SK-N-MC (cell line): ENCODE measurements around the gene LRRC3.

Source experiments
- DNase-seq: peaks from one replicate; pipeline ENCODE4 v3.0.0-alpha.2; 2011; ENCODE audit warnings: low read depth, low spot score
- H3K27ac ChIP-seq: fragments of 200-600 bp; sonication (generic); 2 replicates; pipeline ENCODE4 v1.5.1; 2016; ENCODE audit warnings: mixed run types
- H3K36me3 ChIP-seq: fragments of 200-600 bp; sonication (generic); 2 replicates; pipeline ENCODE4 v1.6.1; 2017; ENCODE audit warnings: antibody characterized with exemption, low read length, mixed read lengths; ENCODE audit not compliant: insufficient read depth
- H3K4me3 ChIP-seq: fragments of 200-600 bp; sonication (generic); 2 replicates; pipeline ENCODE4 v1.5.1; 2016
- H3K9ac ChIP-seq: fragments of 200-600 bp; sonication (generic); 2 replicates; pipeline ENCODE4 v1.8.0; 2017; ENCODE audit warnings: mixed run types, mixed read lengths; ENCODE audit not compliant: insufficient read length
- H3K9me3 ChIP-seq: fragments of 200-600 bp; sonication (generic); 2 replicates; pipeline ENCODE4 v1.6.1; 2017; ENCODE audit warnings: low read depth, mild to moderate bottlenecking, antibody characterized with exemption, low read length, moderate library complexity, mixed read lengths
- EZH2 ChIP-seq: fragments of 200-600 bp; sonication (generic); IDR thresholded peaks from one replicate; pipeline ENCODE4 v1.6.1; 2017; ENCODE audit warnings: antibody characterized with exemption
- FOXP2 ChIP-seq: optimal IDR thresholded peaks from 2 replicates; pipeline ENCODE3; 2011; ENCODE audit warnings: mild to moderate bottlenecking, moderate library complexity; ENCODE audit not compliant: insufficient read depth; ENCODE audit errors: extremely low read length, control extremely low read depth
- POLR2AphosphoS5 ChIP-seq: IDR thresholded peaks from 2 replicates; pipeline ENCODE4 v1.6.1; 2012; ENCODE audit warnings: mild to moderate bottlenecking, low read depth, low read length, borderline replicate concordance

Gene LRRC3

GRCh38 chr21:44464351-44464750 is 9.0 kb downstream of the LRRC3 start:
- H3K9me3 ChIP-seq = no peaks in the 10 kb centered on the region
- H3K9ac ChIP-seq = no peak overlapping the region
- H3K27ac ChIP-seq = no peak overlapping the region
- no peak overlapping the region for H3K4me3 ChIP-seq
- DNase-seq = no peak
- no peaks in the 10 kb centered on the region for H3K36me3 ChIP-seq
- no peak for TF ChIP-seq FOXP2
- TF ChIP-seq EZH2 = no peak
- no peak for TF ChIP-seq POLR2AphosphoS5

GRCh38 chr21:44466351-44466954 is 11.1 kb downstream of the LRRC3 start:
- H3K4me3 ChIP-seq = no peak overlapping the region
- TF ChIP-seq FOXP2 = no peak
- TF ChIP-seq EZH2 = no peak
- TF ChIP-seq POLR2AphosphoS5 = no peak
- no peaks in the 10 kb centered on the region for H3K9me3 ChIP-seq
- H3K9ac ChIP-seq = no peak overlapping the region
- H3K27ac ChIP-seq = no peak overlapping the region
- no peaks in the 10 kb centered on the region for H3K36me3 ChIP-seq
- no peak for DNase-seq

- no peaks in the 10 kb centered on the region for H3K36me3 ChIP-seq
- DNase-seq = no peak
- H3K9me3 ChIP-seq = no peaks in the 10 kb centered on the region
- TF ChIP-seq POLR2AphosphoS5 (no peak), EZH2 (no peak), FOXP2 (no peak)
- no peak overlapping the region for H3K4me3 ChIP-seq
- H3K9ac ChIP-seq = no peak overlapping the region
- H3K27ac ChIP-seq = no peak overlapping the region
Measured at GRCh38 chr21:44466996-44467858, 11.9 kb downstream of the LRRC3 start.

GRCh38 chr21:44467859-44468195 is 12.5 kb downstream of the LRRC3 start:
- Histone ChIP-seq H3K27ac (no peak overlapping the region), H3K9me3 (no peaks in the 10 kb centered on the region), H3K4me3 (no peak overlapping the region), H3K9ac (no peak overlapping the region), H3K36me3 (no peaks in the 10 kb centered on the region)
- no peak for TF ChIP-seq EZH2
- no peak for TF ChIP-seq POLR2AphosphoS5
- TF ChIP-seq FOXP2 = no peak
- no peak for DNase-seq

GRCh38 chr21:44471341-44471740 is 16.0 kb downstream of the LRRC3 start:
- TF ChIP-seq POLR2AphosphoS5 = no peak
- no peak for TF ChIP-seq EZH2
- TF ChIP-seq FOXP2 = no peak
- no peak overlapping the region for H3K27ac ChIP-seq
- H3K4me3 ChIP-seq = no peak overlapping the region
- H3K36me3 ChIP-seq = no peaks in the 10 kb centered on the region
- no peak overlapping the region for H3K9ac ChIP-seq
- no peak for DNase-seq
- no peaks in the 10 kb centered on the region for H3K9me3 ChIP-seq

- Histone ChIP-seq H3K4me3 (no peak overlapping the region), H3K36me3 (no peaks in the 10 kb centered on the region), H3K27ac (no peak overlapping the region), H3K9ac (no peak overlapping the region), H3K9me3 (no peaks in the 10 kb centered on the region)
- DNase-seq = no peak
- TF ChIP-seq EZH2 (no peak), POLR2AphosphoS5 (no peak), FOXP2 (no peak)
Measured at GRCh38 chr21:44471996-44472395, 16.7 kb downstream of the LRRC3 start.

- Histone ChIP-seq H3K36me3 (no peaks in the 10 kb centered on the region), H3K9me3 (no peaks in the 10 kb centered on the region), H3K27ac (no peak overlapping the region), H3K4me3 (no peak overlapping the region), H3K9ac (no peak overlapping the region)
- DNase-seq = no peak
- no peak for TF ChIP-seq EZH2
- TF ChIP-seq FOXP2 = no peak
- no peak for TF ChIP-seq POLR2AphosphoS5
Measured at GRCh38 chr21:44473915-44474555, 18.7 kb downstream of the LRRC3 start.

GRCh38 chr21:44475266-44475845 is 20.0 kb downstream of the LRRC3 start:
- H3K36me3 ChIP-seq = no peaks in the 10 kb centered on the region
- TF ChIP-seq EZH2 = no peak
- TF ChIP-seq FOXP2 = no peak
- no peak for TF ChIP-seq POLR2AphosphoS5
- no peaks in the 10 kb centered on the region for H3K9me3 ChIP-seq
- no peak for DNase-seq
- no peak overlapping the region for H3K4me3 ChIP-seq
- H3K9ac ChIP-seq = no peak overlapping the region
- no peak overlapping the region for H3K27ac ChIP-seq
